SK-N-SH treated with all-trans-retinoic acid at 6 μM for 48 hours (cell line): ENCODE results near the gene EIF4ENIF1.
A peak's percentile ranks its signal among the peaks of the same experiment; 100 is the strongest.
"Not testable (repeated sequence)": the region's sequence is repeated elsewhere in the genome, so short reads cannot be mapped to it uniquely, and the experiment has no call there.

ENCODE experiments used
- ATAC-seq: fragments of 200-7000 bp; cut with Tn5 transposase; 3 replicates; pipeline ENCODE4 v1.9.1; 2020; ENCODE audit warnings: mild to moderate bottlenecking, moderate library complexity
- ARNTL ChIP-seq: fragments of 450-650 bp; formaldehyde crosslinking; IDR thresholded peaks from 2 replicates; pipeline ENCODE4 v1.5.0; 2020; ENCODE audit warnings: low read depth, mild to moderate bottlenecking, moderate library complexity, borderline replicate concordance
- CSDC2 ChIP-seq: fragments of 250-450 bp; sonication (Bioruptor Pico); IDR thresholded peaks from 2 replicates; pipeline ENCODE4 v1.5.0; 2020; ENCODE audit warnings: mild to moderate bottlenecking, moderate library complexity
- ESRRG ChIP-seq: fragments of 250-450 bp; sonication (Bioruptor Pico); IDR thresholded peaks from 2 replicates; pipeline ENCODE4 v1.6.1; 2021; ENCODE audit warnings: mild to moderate bottlenecking
- GLIS3 ChIP-seq: fragments of 250-450 bp; sonication (Bioruptor Pico); IDR thresholded peaks from 2 replicates; pipeline ENCODE4 v1.5.0; 2020; ENCODE audit warnings: mild to moderate bottlenecking, moderate library complexity
- ISL1 ChIP-seq: fragments of 250-450 bp; sonication (Bioruptor Pico); IDR thresholded peaks from 2 replicates; pipeline ENCODE4 v2.1.2; 2022; ENCODE audit warnings: mild to moderate bottlenecking, moderate library complexity
- OSR1 ChIP-seq: fragments of 250-450 bp; sonication (Bioruptor Pico); IDR thresholded peaks from 2 replicates; pipeline ENCODE4 v1.8.0; 2022; ENCODE audit warnings: moderate library complexity, mild to moderate bottlenecking, inconsistent platforms
- PATZ1 ChIP-seq: fragments of 250-450 bp; sonication (Bioruptor Pico); IDR thresholded peaks from 2 replicates; pipeline ENCODE4 v1.8.0; 2020; ENCODE audit warnings: mild to moderate bottlenecking, moderate library complexity, borderline replicate concordance
- PPARA ChIP-seq: fragments of 250-450 bp; sonication (Bioruptor Pico); IDR thresholded peaks from 2 replicates; pipeline ENCODE4 v1.5.0; 2020; ENCODE audit warnings: mild to moderate bottlenecking, borderline replicate concordance
- RARB ChIP-seq: fragments of 250-450 bp; sonication (Bioruptor Pico); IDR thresholded peaks from 2 replicates; pipeline ENCODE4 v1.8.0; 2021; ENCODE audit warnings: mild to moderate bottlenecking, moderate library complexity
- SNAI2 ChIP-seq: fragments of 250-450 bp; sonication (Bioruptor Pico); IDR thresholded peaks from 2 replicates; pipeline ENCODE4 v1.5.0; 2020; ENCODE audit warnings: mild to moderate bottlenecking, moderate library complexity
- TCF4 ChIP-seq: fragments of 250-450 bp; sonication (Bioruptor Pico); IDR thresholded peaks from 2 replicates; pipeline ENCODE4 v1.8.0; 2021; ENCODE audit warnings: mild to moderate bottlenecking, moderate library complexity, borderline replicate concordance
- TOX ChIP-seq: fragments of 250-450 bp; sonication (Bioruptor Pico); IDR thresholded peaks from 2 replicates; pipeline ENCODE4 v1.8.0; 2021; ENCODE audit warnings: mild to moderate bottlenecking, moderate library complexity, borderline replicate concordance
- ZFP3 ChIP-seq: fragments of 250-450 bp; sonication (Bioruptor Pico); IDR thresholded peaks from 2 replicates; pipeline ENCODE4 v1.5.0; 2020; ENCODE audit warnings: mild to moderate bottlenecking, moderate library complexity
- ZFP30 ChIP-seq: fragments of 450-650 bp; formaldehyde crosslinking; IDR thresholded peaks from 2 replicates; pipeline ENCODE4 v1.5.0; 2022; ENCODE audit warnings: mild to moderate bottlenecking, moderate library complexity
- ZNF565 ChIP-seq: fragments of 450-650 bp; formaldehyde crosslinking; conservative IDR thresholded peaks from 2 replicates; pipeline ENCODE4 v1.5.0; 2020; ENCODE audit warnings: low read depth, mild to moderate bottlenecking, moderate library complexity
- ZNF70 ChIP-seq: fragments of 450-650 bp; formaldehyde crosslinking; IDR thresholded peaks from 2 replicates; pipeline ENCODE4 v1.5.0; 2020; ENCODE audit warnings: mild to moderate bottlenecking, moderate library complexity
- ZNF8 ChIP-seq: fragments of 450-650 bp; formaldehyde crosslinking; IDR thresholded peaks from 2 replicates; pipeline ENCODE4 v1.5.0; 2020; ENCODE audit warnings: mild to moderate bottlenecking, moderate library complexity
- TF ChIP-seq, protein P1 (sequence below): fragments of 250-450 bp; sonication (Bioruptor Pico); IDR thresholded peaks from 2 replicates; pipeline ENCODE4 v1.8.0; 2021; ENCODE audit warnings: low read depth, mild to moderate bottlenecking, moderate library complexity, borderline replicate concordance
- TF ChIP-seq, protein P2 (sequence below): fragments of 250-450 bp; sonication (Bioruptor Pico); IDR thresholded peaks from 2 replicates; pipeline ENCODE4 v1.5.1; 2020; ENCODE audit warnings: low read depth, mild to moderate bottlenecking, moderate library complexity

EIF4ENIF1 gene

GRCh38 chr22:31497148-31497938 lies 7.7 kb upstream of the EIF4ENIF1 start (continued):
- TF ChIP-seq PATZ1 (CRISPR knock-in tag): no peak
- TF ChIP-seq, protein P1, sequence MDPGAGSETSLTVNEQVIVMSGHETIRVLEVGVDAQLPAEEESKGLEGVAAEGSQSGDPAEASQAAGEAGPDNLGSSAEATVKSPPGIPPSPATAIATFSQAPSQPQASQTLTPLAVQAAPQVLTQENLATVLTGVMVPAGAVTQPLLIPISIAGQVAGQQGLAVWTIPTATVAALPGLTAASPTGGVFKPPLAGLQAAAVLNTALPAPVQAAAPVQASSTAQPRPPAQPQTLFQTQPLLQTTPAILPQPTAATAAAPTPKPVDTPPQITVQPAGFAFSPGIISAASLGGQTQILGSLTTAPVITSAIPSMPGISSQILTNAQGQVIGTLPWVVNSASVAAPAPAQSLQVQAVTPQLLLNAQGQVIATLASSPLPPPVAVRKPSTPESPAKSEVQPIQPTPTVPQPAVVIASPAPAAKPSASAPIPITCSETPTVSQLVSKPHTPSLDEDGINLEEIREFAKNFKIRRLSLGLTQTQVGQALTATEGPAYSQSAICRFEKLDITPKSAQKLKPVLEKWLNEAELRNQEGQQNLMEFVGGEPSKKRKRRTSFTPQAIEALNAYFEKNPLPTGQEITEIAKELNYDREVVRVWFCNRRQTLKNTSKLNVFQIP (CRISPR knock-in tag): no peak
- TF ChIP-seq ISL1 (CRISPR knock-in tag): no peak
- no peak for TF ChIP-seq OSR1

- peak; percentile 56 for ATAC-seq
These were observed 7.1 kb upstream of the EIF4ENIF1 start for GRCh38 chr22:31496735-31497146.

DNA sequence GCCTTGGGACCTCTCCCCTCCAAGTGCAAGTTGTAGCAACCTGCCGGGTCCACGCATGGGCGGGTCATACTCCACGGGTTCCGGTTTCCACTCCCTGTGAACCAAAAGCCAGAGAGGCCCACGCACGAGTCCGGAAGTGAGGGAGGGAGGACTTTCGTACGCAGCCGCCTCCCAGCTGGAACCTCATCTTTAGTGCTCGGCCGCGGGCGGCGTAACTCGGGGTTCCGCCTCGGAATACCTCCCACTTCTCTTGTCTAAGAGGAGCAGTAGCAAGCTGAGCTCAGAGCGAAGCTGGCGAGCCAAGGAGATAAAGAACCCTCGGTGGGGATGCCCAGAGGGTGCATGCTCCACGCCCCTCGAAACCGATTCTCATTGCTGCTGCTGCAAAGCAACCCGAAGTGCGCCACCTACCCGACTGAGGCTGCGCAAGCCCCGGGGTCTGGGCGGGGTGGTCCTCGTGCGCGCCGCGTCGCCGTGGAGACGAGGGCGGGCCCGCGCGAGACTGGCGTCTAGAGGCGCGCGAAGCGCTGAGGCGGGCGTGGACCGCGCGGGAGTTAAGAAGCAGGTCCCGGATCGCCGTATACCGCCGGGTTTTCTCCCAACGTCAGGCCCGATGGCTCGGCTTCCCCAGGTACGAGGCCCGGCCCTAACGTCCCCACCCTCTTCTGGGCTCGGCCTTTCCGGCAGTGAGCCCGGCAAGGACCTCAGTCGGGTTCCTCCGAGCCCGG lies 6.5 kb upstream of the EIF4ENIF1 start, which contains the start of gene SFI1:
SFI1 (plus strand) TSS at position 530 of the 728 bp plus-strand sequence. CDS start 11,749 bp downstream, outside the sequence.
- ATAC-seq: peak; percentile 98
- TF ChIP-seq, protein P1 (CRISPR knock-in tag): no peak

More at GRCh38 chr22:31496735-31497146, 7.1 kb upstream of the EIF4ENIF1 start:
- TF ChIP-seq, protein P2, sequence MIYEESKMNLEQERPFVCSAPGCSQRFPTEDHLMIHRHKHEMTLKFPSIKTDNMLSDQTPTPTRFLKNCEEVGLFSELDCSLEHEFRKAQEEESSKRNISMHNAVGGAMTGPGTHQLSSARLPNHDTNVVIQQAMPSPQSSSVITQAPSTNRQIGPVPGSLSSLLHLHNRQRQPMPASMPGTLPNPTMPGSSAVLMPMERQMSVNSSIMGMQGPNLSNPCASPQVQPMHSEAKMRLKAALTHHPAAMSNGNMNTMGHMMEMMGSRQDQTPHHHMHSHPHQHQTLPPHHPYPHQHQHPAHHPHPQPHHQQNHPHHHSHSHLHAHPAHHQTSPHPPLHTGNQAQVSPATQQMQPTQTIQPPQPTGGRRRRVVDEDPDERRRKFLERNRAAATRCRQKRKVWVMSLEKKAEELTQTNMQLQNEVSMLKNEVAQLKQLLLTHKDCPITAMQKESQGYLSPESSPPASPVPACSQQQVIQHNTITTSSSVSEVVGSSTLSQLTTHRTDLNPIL (CRISPR knock-in tag): no peak
- no peak for TF ChIP-seq TCF4
- no peak for TF ChIP-seq ESRRG
- TF ChIP-seq PATZ1 (CRISPR knock-in tag): no peak
- no peak for TF ChIP-seq ZFP30
- no peak for TF ChIP-seq ZNF8
- no peak for TF ChIP-seq OSR1
- TF ChIP-seq SNAI2 (CRISPR knock-in tag): no peak
- no peak for TF ChIP-seq PPARA (CRISPR knock-in tag)
- TF ChIP-seq ARNTL (CRISPR knock-in tag): no peak
- TF ChIP-seq GLIS3 (CRISPR knock-in tag): no peak
- no peak for TF ChIP-seq ZFP3
- TF ChIP-seq ZNF70 (CRISPR knock-in tag): no peak
- TF ChIP-seq ZNF565 (CRISPR knock-in tag): no peak
- TF ChIP-seq, all 23 proteins: peak for 0

DNA sequence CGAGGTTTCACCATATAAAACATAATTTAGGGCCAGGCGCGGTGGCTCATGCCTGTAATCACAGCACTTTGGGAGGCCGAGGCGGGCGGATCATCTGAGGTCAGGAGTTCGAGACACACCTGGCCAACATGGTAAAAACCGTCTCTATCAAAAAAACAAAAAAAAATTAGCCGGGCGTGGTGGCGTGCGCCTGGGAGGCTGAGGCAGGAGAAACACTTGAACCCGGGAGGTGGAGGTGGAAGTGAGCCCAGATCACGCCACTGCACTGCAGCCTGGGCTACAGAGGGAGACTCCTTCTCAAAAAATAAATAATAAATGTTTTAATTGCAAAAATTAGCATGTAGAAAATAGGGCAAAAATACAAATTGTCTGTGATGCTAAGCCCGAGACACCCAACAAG lies 5.7 kb upstream of the EIF4ENIF1 start:
- ATAC-seq: no peak
- no peak for TF ChIP-seq PATZ1 (CRISPR knock-in tag)
- no peak for TF ChIP-seq OSR1
- TF ChIP-seq SNAI2 (CRISPR knock-in tag): no peak
- TF ChIP-seq GLIS3 (CRISPR knock-in tag): no peak
- TF ChIP-seq RARB (CRISPR knock-in tag): no peak
- TF ChIP-seq ZNF565 (CRISPR knock-in tag): no peak
- TF ChIP-seq TOX: no peak
- TF ChIP-seq, protein P1 (CRISPR knock-in tag): no peak
- no peak for TF ChIP-seq ISL1 (CRISPR knock-in tag)
- TF ChIP-seq, protein P2 (CRISPR knock-in tag): no peak
- TF ChIP-seq CSDC2 (CRISPR knock-in tag): no peak
- no peak for TF ChIP-seq ZFP30

GRCh38 chr22:31493355-31493754 lies 3.7 kb upstream of the EIF4ENIF1 start:
- not testable (repeated sequence) for ATAC-seq
